HepG2 (cell line): Measurements from ENCODE around the gene RGS7. TPM values are rescaled to one million over a fixed set of nuclear protein-coding genes. Genes with fewer than 3 reads are reported as not detected.

Experiments
- ATAC-seq: fragments of 200-7000 bp; cut with Tn5 transposase; 3 replicates; pipeline ENCODE4 v1.9.1; 2020; ENCODE audit warnings: mild to moderate bottlenecking, moderate library complexity
- BruUV-seq: library from RNA; stranded (reverse); fragments of 400-500 nt; replicated peaks from 2 replicates; lab custom pipeline; 2021; lab: Mats Ljungman, UMichigan
- CTCF ChIA-PET: fragments of 300-600 bp; formaldehyde crosslinking; extraction: SDS; loops from one replicate; lab custom pipeline; 2021; ENCODE audit warnings: low total read pairs, inconsistent platforms, low intra/inter-chr PET ratio; lab: Yijun Ruan, JAX
- POLR2A ChIA-PET: fragments of 350-600 bp; sonication (Branson Sonifier 250); formaldehyde crosslinking; loops from one replicate; lab custom pipeline; 2020; ENCODE audit warnings: antibody characterized with exemption, inconsistent platforms; lab: Yijun Ruan, JAX
- DNase-seq: peaks from one replicate; pipeline ENCODE4 v3.0.0-alpha.2; 2015; ENCODE audit warnings: low spot score
- FAIRE-seq: peaks from 3 replicates; lab custom pipeline; 2011; peaks lifted over from hg19 to GRCh38; lab: Jason Lieb, UNC
- H2AFZ ChIP-seq: one replicate; pipeline ENCODE4 v1.6.1; 2011; ENCODE audit warnings: low read length, inconsistent platforms
- H3K27ac ChIP-seq: fragments of 300-600 bp; 3 replicates; pipeline ENCODE4 v1.8.0; 2011; ENCODE audit warnings: mixed run types, mild to moderate bottlenecking, mixed read lengths, low read length, inconsistent platforms; ENCODE audit not compliant: insufficient read depth; ENCODE audit errors: extremely low read length
- H3K27me3 ChIP-seq, 2 experiments: fragments of 200-600 bp in 1 of 2; 2 replicates in 1 of 2; 3 replicates in 1 of 2; pipeline versions ENCODE4 v1.6.0 to v1.8.0; 2011; ENCODE audit warnings: low read length in 2 of 2, mild to moderate bottlenecking in 2 of 2, moderate library complexity in 2 of 2, inconsistent platforms in 1 of 2; ENCODE audit not compliant: insufficient read depth in 2 of 2, control insufficient read depth in 1 of 2
- H3K36me3 ChIP-seq, 2 experiments: fragments of 200-600 bp in 1 of 2; replicated peaks in 1 of 2; 2 replicates in 1 of 2; 3 replicates in 1 of 2; pipeline versions ENCODE4 v1.5.1 to v1.8.0; 2011; ENCODE audit warnings: low read length in 2 of 2, inconsistent platforms in 1 of 2; ENCODE audit not compliant: insufficient read depth in 2 of 2, control insufficient read depth in 1 of 2
- H3K4me1 ChIP-seq: 2 replicates; pipeline ENCODE4 v1.5.1; 2012; ENCODE audit warnings: low read length, inconsistent platforms; ENCODE audit not compliant: insufficient read depth
- H3K4me2 ChIP-seq: 2 replicates; pipeline ENCODE4 v1.6.0; 2011; ENCODE audit warnings: low read depth, low read length, inconsistent platforms
- H3K4me3 ChIP-seq, 3 experiments: fragments of 200-600 bp in 1 of 3; sonication (generic), shearing (Covaris generic) in 1 of 3; replicated peaks in 1 of 3; 2 replicates each; pipeline ENCODE4 v1.5.1; 2011 to 2016; ENCODE audit warnings: low read length in 3 of 3, inconsistent platforms in 2 of 3, low read depth in 2 of 3, mild to moderate bottlenecking in 2 of 3, control low read depth in 1 of 3, mixed read lengths in 1 of 3; ENCODE audit not compliant: insufficient read depth in 1 of 3
- H3K79me2 ChIP-seq: one replicate; pipeline ENCODE4 v1.6.1; 2011; ENCODE audit warnings: low read length, inconsistent platforms; ENCODE audit not compliant: insufficient read depth
- H3K9ac ChIP-seq: 2 replicates; pipeline ENCODE4 v1.6.0; 2011; ENCODE audit warnings: mild to moderate bottlenecking, low read depth, low read length, inconsistent platforms; ENCODE audit not compliant: insufficient read depth
- H3K9me3 ChIP-seq: 2 replicates; pipeline ENCODE4 v1.5.1; 2012; ENCODE audit warnings: mild to moderate bottlenecking, low read length
- H4K20me1 ChIP-seq: 2 replicates; pipeline ENCODE4 v1.6.0; 2011; ENCODE audit warnings: inconsistent platforms, mild to moderate bottlenecking, low read length, moderate library complexity; ENCODE audit not compliant: insufficient read depth
- AGO2 ChIP-seq: fragments of 200-400 bp; formaldehyde crosslinking; optimal IDR thresholded peaks from 2 replicates; pipeline ENCODE3; 2017; ENCODE audit warnings: mild to moderate bottlenecking, low read depth, low read length, moderate library complexity
- BRCA1 ChIP-seq: sonication (generic); formaldehyde crosslinking; IDR thresholded peaks from 2 replicates; pipeline ENCODE4 v1.4.0; 2020; ENCODE audit warnings: missing genetic modification reagents
- DMAP1 ChIP-seq: IDR thresholded peaks from 2 replicates; pipeline ENCODE4 v1.6.1; 2016
- FOXK2 ChIP-seq: fragments of 450-650 bp; IDR thresholded peaks from 2 replicates; pipeline ENCODE4 v1.6.1; 2016
- KDM2A ChIP-seq: sonication (generic); formaldehyde crosslinking; IDR thresholded peaks from 2 replicates; pipeline ENCODE4 v1.4.0; 2020; ENCODE audit warnings: low read depth, missing genetic modification reagents, borderline replicate concordance
- MIER3 ChIP-seq: IDR thresholded peaks from 2 replicates; pipeline ENCODE4 v1.6.1; 2016; ENCODE audit warnings: missing compliant biosample characterization, borderline replicate concordance
- NONO ChIP-seq, 2 experiments: fragments of 450-650 bp in 1 of 2; sonication (generic) in 1 of 2; formaldehyde crosslinking in 1 of 2; IDR thresholded peaks in 1 of 2; conservative IDR thresholded peaks in 1 of 2; 2 replicates each; pipeline versions ENCODE4 v1.6.1 to v1.8.0; 2017 to 2022; ENCODE audit warnings: mild to moderate bottlenecking in 1 of 2, missing genetic modification reagents in 1 of 2, moderate library complexity in 1 of 2
- PLSCR1 ChIP-seq: sonication (generic); formaldehyde crosslinking; IDR thresholded peaks from 2 replicates; pipeline ENCODE4 v1.5.0; 2020; ENCODE audit warnings: missing genetic modification reagents, mild to moderate bottlenecking, borderline replicate concordance
- SIX4 ChIP-seq: sonication (generic); formaldehyde crosslinking; IDR thresholded peaks from 2 replicates; pipeline ENCODE4 v1.4.0; 2020; ENCODE audit warnings: missing genetic modification reagents
- TCF7L2 ChIP-seq: IDR thresholded peaks from 2 replicates; pipeline ENCODE4 v1.6.1; 2011; ENCODE audit warnings: mild to moderate bottlenecking, low read depth, low read length, moderate library complexity
- TFE3 ChIP-seq: IDR thresholded peaks from 2 replicates; pipeline ENCODE4 v1.6.1; 2016
- THAP7 ChIP-seq: sonication (generic); formaldehyde crosslinking; IDR thresholded peaks from 2 replicates; pipeline ENCODE4 v1.8.1; 2023; ENCODE audit warnings: mild to moderate bottlenecking, missing genetic modification reagents
- ZBTB25 ChIP-seq: IDR thresholded peaks from 2 replicates; pipeline ENCODE4 v1.6.1; 2018; ENCODE audit warnings: missing genetic modification reagents
- ZNF138 ChIP-seq: sonication (generic); formaldehyde crosslinking; IDR thresholded peaks from 2 replicates; pipeline ENCODE4 v1.5.0; 2020; ENCODE audit warnings: mild to moderate bottlenecking, low read depth, missing genetic modification reagents
- ZNF17 ChIP-seq: sonication (generic); formaldehyde crosslinking; IDR thresholded peaks from 2 replicates; pipeline ENCODE4 v1.5.0; 2020; ENCODE audit warnings: mild to moderate bottlenecking, missing genetic modification reagents
- ZNF614 ChIP-seq: IDR thresholded peaks from 2 replicates; pipeline ENCODE4 v1.6.1; 2018; ENCODE audit warnings: missing biosample characterization, missing genetic modification reagents, inconsistent platforms, borderline replicate concordance
- ZNF616 ChIP-seq: sonication (generic); formaldehyde crosslinking; IDR thresholded peaks from 2 replicates; pipeline ENCODE4 v1.5.0; 2020; ENCODE audit warnings: low read depth, mild to moderate bottlenecking, missing genetic modification reagents
- ZNF660 ChIP-seq: sonication (generic); formaldehyde crosslinking; IDR thresholded peaks from 2 replicates; pipeline ENCODE4 v1.5.1; 2020; ENCODE audit warnings: mild to moderate bottlenecking, low read depth, missing genetic modification reagents, borderline replicate concordance
- ZSCAN12 ChIP-seq: sonication (generic); formaldehyde crosslinking; IDR thresholded peaks from 2 replicates; pipeline ENCODE4 v1.9.0; 2021; ENCODE audit warnings: mild to moderate bottlenecking, missing genetic modification reagents
- WGBS: methylation state at CpG from one replicate; pipeline ENCODE4 v1.1.6; 2017; ENCODE audit warnings: low lambda C conversion rate; 5-methylcytosine and 5-hydroxymethylcytosine counted together
- in situ Hi-C: cut with HindIII; loops from 2 replicates; pipeline ENCODE4 v1.10.0; 2017; ENCODE audit warnings: low pct_unique_long_range_greater_than_20kb; ENCODE audit not compliant: extremely low pct_ligation_motif_present
- intact Hi-C: fragments of 100-400 bp; cut with micrococcal nuclease; formaldehyde crosslinking; loops from one replicate; pipeline ENCODE4 v1.10.0; 2022; ENCODE audit not compliant: unreplicated experiment
- polyA plus RNA-seq, 8 experiments: library from polyadenylated mRNA; depleted of rRNA in 3 of 8; stranded (reverse) in 7 of 8; unstranded in 1 of 8; fragments of >200 nt; fragmentation: Illumina TruSeq in 4 of 8; extraction: Trizol in 4 of 8; gene quantifications; 2 replicates each; pipeline versions ENCODE4 v1.2.1 to v1.2.3, GENCODE V29; 2011 to 2016; ENCODE audit warnings: low read depth in 4 of 8, missing spikeins in 1 of 8, mixed read lengths in 1 of 8; ENCODE audit not compliant: insufficient read depth in 1 of 8
- total RNA-seq, 5 experiments: library from RNA; depleted of rRNA; stranded (reverse); fragments of >200 nt; fragmentation: Illumina TruSeq; extraction: Trizol; gene quantifications; 2 replicates each; pipeline ENCODE4 v1.2.3, GENCODE V29; 2016; ENCODE audit warnings: low read depth in 1 of 5

RGS7 gene
- total and polyA plus RNA-seq, 2 of the 13 experiments (the other 11 are each of a cell fraction or from before 2014, with no cell fraction given) = not detected

GRCh38 chr1:240878631-240879030 lies 478.4 kb downstream of the RGS7 start:
- intact Hi-C loops = no loop called here
- WGBS = 0% methylated on average over 1 of the region's 1 CpG

More at GRCh38 chr1:240878631-240879030, 478.4 kb downstream of the RGS7 start:
- no peak overlapping the region for H2AFZ ChIP-seq
- TF ChIP-seq SIX4 = no peak
- TF ChIP-seq DMAP1 (CRISPR knock-in tag) = no peak
- no peak for TF ChIP-seq FOXK2
- no peak for TF ChIP-seq ZNF17 (CRISPR knock-in tag)
- TF ChIP-seq TFE3 (CRISPR knock-in tag) = no peak
- no peak for TF ChIP-seq TCF7L2
- TF ChIP-seq BRCA1 (CRISPR knock-in tag) = no peak
- no peak for TF ChIP-seq KDM2A (CRISPR knock-in tag)
- no peak for TF ChIP-seq ZBTB25 (CRISPR knock-in tag)
- TF ChIP-seq NONO (IDR thresholded peaks at IDR 0.05) = no peak
- no peak for TF ChIP-seq NONO (CRISPR knock-in tag; conservative IDR thresholded peaks at IDR 0.05)
- TF ChIP-seq MIER3 (CRISPR knock-in tag) = no peak
- TF ChIP-seq ZSCAN12 (CRISPR knock-in tag) = no peak
- no peak for TF ChIP-seq ZNF138 (CRISPR knock-in tag)
- TF ChIP-seq THAP7 (CRISPR knock-in tag) = no peak
- no peak for TF ChIP-seq ZNF660 (CRISPR knock-in tag)
- no peak for TF ChIP-seq AGO2
- TF ChIP-seq PLSCR1 (CRISPR knock-in tag) = no peak
- no peak for TF ChIP-seq ZNF614 (CRISPR knock-in tag)
- TF ChIP-seq ZNF616 (CRISPR knock-in tag) = no peak
- TF ChIP-seq, all 625 proteins: peak for 0
- no peaks in the 10 kb centered on the region for H3K27me3 ChIP-seq
- no peaks in the 10 kb centered on the region for H3K79me2 ChIP-seq
- no TSS peak for BruUV-seq
- H3K9me3 ChIP-seq = peaks cover 13% of the 10 kb centered on the region; the same call in 1 of the 2 replicates
- no peaks in the 10 kb centered on the region for H4K20me1 ChIP-seq
- no peaks in the 10 kb centered on the region for H3K36me3 ChIP-seq
- H3K4me2 ChIP-seq = no peak overlapping the region
- H3K27ac ChIP-seq = no peak overlapping the region
- no peak for DNase-seq
- no peak for ATAC-seq
- H3K9ac ChIP-seq = no peak overlapping the region
- CTCF ChIA-PET = no interaction called here
- POLR2A ChIA-PET = no interaction called here
- no peak for FAIRE-seq
- H3K4me1 ChIP-seq = no peaks in the 10 kb centered on the region
- in situ Hi-C loops = loop anchor here (25.0 kb wide), 1 partner anchor 609 kb away; no protein-coding TSS in a partner anchor
- H3K4me3 ChIP-seq = no peak overlapping the region
